ENCODE results near the gene ZNF487. TPM values are rescaled to one million over a fixed set of nuclear protein-coding genes. Genes with fewer than 3 reads are reported as not detected.
A peak's percentile ranks its signal among the peaks of the same experiment; 100 is the strongest.

ZNF487 gene
- total and polyA plus RNA-seq, 2 of the 4 experiments (the other 2 are of a cell fraction), result 1.7 to 2.7 TPM

DNA sequence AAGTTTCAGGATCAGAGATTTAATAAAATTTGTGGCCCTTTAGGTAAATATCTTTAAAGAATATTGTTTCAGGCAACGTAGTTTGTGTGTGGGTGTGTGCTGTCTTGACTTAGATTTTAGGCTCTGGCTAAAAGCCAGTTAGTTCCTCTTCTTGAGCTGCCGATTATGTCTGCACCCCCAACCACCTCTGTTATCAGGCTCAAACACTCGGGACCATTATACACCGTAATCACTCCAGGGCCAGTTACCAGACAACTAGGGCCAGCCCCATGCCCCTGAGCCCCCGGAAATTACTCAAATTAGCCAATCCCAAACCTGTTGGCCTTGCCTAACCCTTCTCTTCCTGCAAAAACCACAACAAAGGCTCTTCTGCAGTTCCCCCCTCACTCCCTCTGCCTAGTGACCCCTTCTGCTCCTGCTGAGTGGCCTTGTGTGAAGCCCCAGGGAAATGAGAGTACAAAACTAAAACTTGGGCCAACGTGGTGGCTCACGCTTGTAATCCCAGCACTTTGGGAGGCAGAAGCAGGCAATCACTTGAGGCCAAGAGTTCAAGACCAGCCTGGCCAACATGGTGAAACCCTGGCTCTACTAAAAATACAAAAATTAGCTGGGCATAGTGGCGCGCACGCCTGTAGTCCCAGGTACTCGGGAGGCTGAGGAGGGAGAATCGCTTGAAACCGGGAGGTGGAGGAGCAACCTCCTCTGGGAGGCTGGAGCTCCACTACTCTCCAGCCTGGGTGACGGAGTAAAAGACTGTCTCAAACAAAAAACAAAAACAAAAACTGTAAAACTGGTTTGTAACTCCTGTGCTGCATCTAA is 18.8 kb upstream of the ZNF487 start:
- Histone ChIP-seq H3K4ac (ENCODE audit: low read depth, low read length) (no peak overlapping the region), H3K14ac (replicated peaks; ENCODE audit: low read depth, low read length) (no peak overlapping the region), H2BK15ac (ENCODE audit: low read depth, low read length) (no peak overlapping the region), H2BK5ac (ENCODE audit: low read depth, low read length, poor library complexity, severe bottlenecking) (no peak overlapping the region), H4K91ac (ENCODE audit: insufficient read depth, low read depth, low read length) (no peak overlapping the region), H3K56ac (ENCODE audit: extremely low read depth, insufficient read depth, low read length) (no peak overlapping the region), H2AFZ (replicated peaks; ENCODE audit: low read length, poor library complexity) (peak overlapping the region; percentile 75), H4K5ac (ENCODE audit: low read depth, low read length) (no peak overlapping the region), H2BK20ac (ENCODE audit: low read depth, low read length) (no peak overlapping the region), H3K36me3 (ENCODE audit: control insufficient read depth, insufficient read depth, low read length) (no peaks in the 10 kb centered on the region), H4K8ac (ENCODE audit: low read depth in 2 of 2, low read length in 2 of 2) (no peak overlapping the region), H4K20me1 (ENCODE audit: insufficient read depth, low read length) (no peaks in the 10 kb centered on the region), H3K23ac (ENCODE audit: low read depth, low read length) (no peak overlapping the region), H3K9me3 (ENCODE audit: control insufficient read depth, insufficient read depth, low read length) (no peaks in the 10 kb centered on the region), H3K27me3 (ENCODE audit: control insufficient read depth, insufficient read depth, low read length) (no peaks in the 10 kb centered on the region), H3K4me3 (ENCODE audit: insufficient read depth, low read depth, low read length) (no peak overlapping the region), H3K4me1 (ENCODE audit: control insufficient read depth, insufficient read depth, low read length) (0 out of 2 replicates have a peak, but pooled peaks cover 2% of the 10 kb centered on the region), H2AK5ac (ENCODE audit: low read depth, low read length) (no peak overlapping the region), H3K9ac (ENCODE audit: low read depth, low read length) (no peak overlapping the region), H3K18ac (ENCODE audit: low read depth, low read length) (no peak overlapping the region), H3K27ac (ENCODE audit: insufficient read depth, low read length) (no peak overlapping the region), H3K9me1 (ENCODE audit: insufficient read depth, low read length) (no peaks in the 10 kb centered on the region), H3K4me2 (ENCODE audit: low read depth, low read length) (no peak overlapping the region), H2BK120ac (ENCODE audit: low read depth, low read length) (no peak overlapping the region), H2AK9ac (replicated peaks; ENCODE audit: low read depth, low read length, poor library complexity) (no peak overlapping the region), H3K79me1 (ENCODE audit: low read depth in 1 of 2, low read length in 2 of 2) (no peaks in the 10 kb centered on the region)
- intact Hi-C loops (cut with micrococcal nuclease) (no loop called here), in situ Hi-C loops (cut with MboI; ENCODE audit: low sequenced_read_pairs) (loop anchor here (25.0 kb wide), 1 partner anchor 1569 kb away; the partner anchor contains the start of gene DEPP1), dilution Hi-C loops (cut with HindIII; ENCODE audit: low sequenced_read_pairs, unreplicated experiment) (no loop called here)
- CTCF ChIA-PET, result no interaction called here
- POLR2A ChIA-PET (ENCODE audit: unreplicated experiment), result no interaction called here
- TF ChIP-seq CHD1 (IDR thresholded peaks at IDR 0.05; ENCODE audit: low read depth, low read length), result no peak
- no peak for TF ChIP-seq POLR2A (IDR thresholded peaks at IDR 0.05; ENCODE audit: low read depth, low read length)
- no peak for TF ChIP-seq CEBPB (IDR thresholded peaks at IDR 0.05; ENCODE audit: low read depth, low read length)
- DNase-seq, result no peak
- no TSS peak for BruUV-seq (replicated peaks)
- ATAC-seq (ENCODE audit: low read depth), result no peak
- WGBS, 2 experiments (ENCODE audit: extremely low coverage in 2 of 2, insufficient read length in 1 of 2), result 72% methylated on average over 4 of the region's 14 CpGs; no CpG with 5 or more reads in 1 of the 2 experiments

Data from IMR-90 (cell line).